Mucosa of rectum (tissue), 2 donors: Measurements from ENCODE around the gene GSE1.

Source experiments
- H3K27ac ChIP-seq, 2 donors: one replicate each; pipeline ENCODE4 v1.7.0; 2013; ENCODE audit warnings: inconsistent platforms in 2 of 2, low read depth in 2 of 2, low read length in 2 of 2
- H3K27me3 ChIP-seq, 2 donors: one replicate each; pipeline ENCODE4 v1.7.0; 2013; ENCODE audit warnings: low read length in 2 of 2; ENCODE audit not compliant: control insufficient read depth in 2 of 2, insufficient read depth in 2 of 2
- H3K36me3 ChIP-seq, 2 donors: one replicate each; pipeline ENCODE4 v1.7.0; 2013; ENCODE audit warnings: low read length in 2 of 2; ENCODE audit not compliant: control insufficient read depth in 2 of 2, insufficient read depth in 2 of 2
- H3K4me1 ChIP-seq, 2 donors: one replicate each; pipeline ENCODE4 v1.7.0; 2013; ENCODE audit warnings: low read length in 2 of 2, mild to moderate bottlenecking in 1 of 2; ENCODE audit not compliant: control insufficient read depth in 2 of 2, insufficient read depth in 2 of 2
- H3K4me3 ChIP-seq, 2 donors: one replicate each; pipeline ENCODE4 v1.7.0; 2013; ENCODE audit warnings: low read length in 2 of 2
- H3K9ac ChIP-seq, 2 donors: one replicate each; pipeline ENCODE4 v1.7.0; 2013; ENCODE audit warnings: low read length in 2 of 2, low read depth in 1 of 2, mild to moderate bottlenecking in 1 of 2
- H3K9me3 ChIP-seq, 2 donors: one replicate each; pipeline ENCODE4 v1.7.0; 2013; ENCODE audit warnings: low read length in 2 of 2; ENCODE audit not compliant: control insufficient read depth in 2 of 2
- donor health status: healthy.
- donor health status: Normal muscosa, but diverticular disease.

Gene GSE1

GRCh38 chr16:85674828-85675227 lies 61.7 kb downstream of the GSE1 start:
- no peak overlapping the region for H3K4me3 ChIP-seq
- peaks cover 43 to 67% of the 10 kb centered on the region in 2 donors for H3K36me3 ChIP-seq
- peaks cover 6 to 24% of the 10 kb centered on the region in 2 donors for H3K4me1 ChIP-seq
- H3K9me3 ChIP-seq, result no peaks in the 10 kb centered on the region
- no peak overlapping the region for H3K9ac ChIP-seq
- H3K27me3 ChIP-seq, result no peaks in the 10 kb centered on the region
- H3K27ac ChIP-seq, result peak overlapping the region in 1 of 2 donors; percentile 10

GRCh38 chr16:85675251-85675874 lies 62.2 kb downstream of the GSE1 start:
- Histone ChIP-seq H3K9ac (no peak overlapping the region), H3K9me3 (no peaks in the 10 kb centered on the region), H3K4me3 (no peak overlapping the region), H3K27me3 (no peaks in the 10 kb centered on the region), H3K27ac (no peak overlapping the region), H3K36me3 (peaks cover 40 to 62% of the 10 kb centered on the region in 2 donors), H3K4me1 (peaks cover 8 to 29% of the 10 kb centered on the region in 2 donors)

GRCh38 chr16:85676466-85676865 lies 63.3 kb downstream of the GSE1 start:
- no peak overlapping the region for H3K27ac ChIP-seq
- peaks cover 32 to 54% of the 10 kb centered on the region in 2 donors for H3K36me3 ChIP-seq

DNA sequence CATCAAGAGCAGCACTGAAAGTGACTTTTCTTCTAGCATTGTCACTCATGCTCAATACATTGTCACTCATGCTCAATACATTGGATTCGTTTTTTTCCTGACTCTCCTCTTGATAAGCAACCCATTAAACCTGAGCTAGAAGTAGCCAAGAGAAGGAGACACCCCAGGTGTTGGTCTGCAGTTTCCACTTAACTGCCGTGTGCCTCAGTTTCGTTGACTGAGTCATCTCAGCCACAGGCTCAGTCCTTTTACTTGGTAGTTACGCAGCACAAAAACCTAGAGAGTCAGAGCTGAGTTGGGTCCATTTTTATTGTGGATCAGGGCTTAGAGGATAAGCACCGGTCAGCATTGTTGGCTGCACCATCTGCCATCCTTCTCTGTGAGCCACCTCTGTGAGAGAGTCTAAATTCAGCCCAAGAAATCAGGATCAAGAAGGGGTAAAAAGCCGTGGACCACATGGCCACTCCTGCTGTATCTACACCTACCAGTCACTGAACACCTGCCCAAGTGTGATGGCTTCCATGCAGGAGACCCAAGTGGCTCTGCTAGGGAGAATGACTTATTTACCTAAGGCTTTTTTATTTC lies 64.4 kb downstream of the GSE1 start:
- Histone ChIP-seq H3K36me3 (peaks cover 26 to 44% of the 10 kb centered on the region in 2 donors), H3K9ac (no peak overlapping the region), H3K27me3 (no peaks in the 10 kb centered on the region), H3K27ac (no peak overlapping the region), H3K9me3 (no peaks in the 10 kb centered on the region), H3K4me1 (peaks cover 18 to 40% of the 10 kb centered on the region in 2 donors), H3K4me3 (no peak overlapping the region)

More at GRCh38 chr16:85676466-85676865, 63.3 kb downstream of the GSE1 start:
- no peak overlapping the region for H3K4me3 ChIP-seq
- H3K9ac ChIP-seq, result no peak overlapping the region
- peaks cover 18 to 40% of the 10 kb centered on the region in 2 donors for H3K4me1 ChIP-seq
- H3K27me3 ChIP-seq, result no peaks in the 10 kb centered on the region
- no peaks in the 10 kb centered on the region for H3K9me3 ChIP-seq

GRCh38 chr16:85678016-85678415 lies 64.9 kb downstream of the GSE1 start:
- no peaks in the 10 kb centered on the region for H3K27me3 ChIP-seq
- peaks cover 18 to 37% of the 10 kb centered on the region in 2 donors for H3K4me1 ChIP-seq
- peaks cover 21 to 40% of the 10 kb centered on the region in 2 donors for H3K36me3 ChIP-seq
- no peak overlapping the region for H3K4me3 ChIP-seq
- H3K9me3 ChIP-seq, result no peaks in the 10 kb centered on the region
- H3K27ac ChIP-seq, result no peak overlapping the region
- H3K9ac ChIP-seq, result no peak overlapping the region

- Histone ChIP-seq H3K9ac (no peak overlapping the region), H3K9me3 (no peaks in the 10 kb centered on the region), H3K36me3 (peaks cover 19 to 38% of the 10 kb centered on the region in 2 donors), H3K4me1 (peaks cover 16 to 32% of the 10 kb centered on the region in 2 donors), H3K27me3 (no peaks in the 10 kb centered on the region), H3K4me3 (no peak overlapping the region), H3K27ac (no peak overlapping the region)
Measured at GRCh38 chr16:85678821-85679220, 65.7 kb downstream of the GSE1 start.

GRCh38 chr16:85679870-85680269 lies 66.7 kb downstream of the GSE1 start:
- H3K4me1 ChIP-seq, result peaks cover 12 to 26% of the 10 kb centered on the region in 2 donors
- no peak overlapping the region for H3K27ac ChIP-seq
- H3K36me3 ChIP-seq, result peaks cover 9 to 29% of the 10 kb centered on the region in 2 donors
- H3K9ac ChIP-seq, result no peak overlapping the region
- H3K27me3 ChIP-seq, result no peaks in the 10 kb centered on the region
- H3K4me3 ChIP-seq, result no peak overlapping the region
- H3K9me3 ChIP-seq, result no peaks in the 10 kb centered on the region

DNA sequence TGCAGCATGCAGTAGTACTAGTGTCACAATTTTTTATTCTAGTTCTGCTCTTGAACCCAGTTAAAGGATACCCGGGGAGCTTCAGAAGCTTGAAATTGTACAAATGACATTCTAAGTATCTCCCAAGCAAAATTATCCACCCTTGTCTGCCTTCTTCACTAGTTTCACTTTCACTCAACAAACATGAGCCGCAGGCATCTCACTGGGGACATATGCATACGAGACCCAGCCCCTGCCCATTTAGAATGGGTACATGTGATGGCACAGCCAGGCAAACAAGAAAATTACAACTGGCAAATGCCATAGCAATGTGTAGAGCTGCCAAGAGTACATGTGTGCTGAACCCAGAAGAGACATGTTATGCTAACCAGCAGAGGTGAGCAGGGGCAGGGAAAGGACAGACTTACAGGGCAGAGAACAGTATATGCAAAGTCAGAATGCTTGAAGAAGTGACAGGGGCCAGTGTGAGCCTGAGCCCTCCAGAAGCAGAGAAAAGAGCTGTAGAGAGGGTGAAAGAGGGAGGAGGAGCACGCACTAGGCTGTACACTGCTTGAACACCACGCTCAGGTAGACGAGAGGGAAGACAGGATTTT lies 67.3 kb downstream of the GSE1 start:
- Histone ChIP-seq H3K27ac (peak overlapping the region in 1 of 2 donors; percentile 26), H3K36me3 (peaks cover 4 to 23% of the 10 kb centered on the region in 2 donors), H3K4me3 (no peak overlapping the region), H3K9me3 (no peaks in the 10 kb centered on the region), H3K4me1 (peaks cover 12 to 26% of the 10 kb centered on the region in 2 donors), H3K27me3 (no peaks in the 10 kb centered on the region), H3K9ac (no peak overlapping the region)

- Histone ChIP-seq H3K9me3 (no peaks in the 10 kb centered on the region), H3K36me3 (peaks cover 4 to 16% of the 10 kb centered on the region in 2 donors), H3K27me3 (no peaks in the 10 kb centered on the region), H3K27ac (peak overlapping the region; percentile 26 to 30), H3K9ac (peak overlapping the region in 1 of 2 donors; percentile 19), H3K4me3 (no peak overlapping the region), H3K4me1 (peaks cover 12 to 26% of the 10 kb centered on the region in 2 donors)
Measured at GRCh38 chr16:85681255-85681654, 68.1 kb downstream of the GSE1 start.

- H3K36me3 ChIP-seq, result peaks cover 4 to 7% of the 10 kb centered on the region in 2 donors
- H3K27ac ChIP-seq, result no peak overlapping the region
- H3K9ac ChIP-seq, result no peak overlapping the region
- no peaks in the 10 kb centered on the region for H3K27me3 ChIP-seq
- H3K4me1 ChIP-seq, result peaks cover 12 to 32% of the 10 kb centered on the region in 2 donors
- H3K9me3 ChIP-seq, result no peaks in the 10 kb centered on the region
- H3K4me3 ChIP-seq, result no peak overlapping the region
Measured at GRCh38 chr16:85682516-85682915, 69.4 kb downstream of the GSE1 start.
